NB4 (cell line): ENCODE results near the gene RAB6C.
"Not testable (repeated sequence)": the region's sequence is repeated elsewhere in the genome, so short reads cannot be mapped to it uniquely, and the experiment has no call there.

ENCODE experiments used
- CTCF ChIP-seq: IDR thresholded peaks from one replicate; pipeline ENCODE4 v1.5.1; 2012; ENCODE audit warnings: low read depth, low read length
- MAX ChIP-seq: IDR thresholded peaks from 2 replicates; pipeline ENCODE4 v1.6.1; 2011; ENCODE audit warnings: low read depth, low read length
- MYC ChIP-seq: IDR thresholded peaks from 2 replicates; pipeline ENCODE4 v1.6.1; 2011; ENCODE audit warnings: low read depth, low read length
- POLR2A ChIP-seq: IDR thresholded peaks from 2 replicates; pipeline ENCODE4 v1.6.1; 2011; ENCODE audit warnings: mild to moderate bottlenecking; ENCODE audit not compliant: insufficient read length; ENCODE audit errors: extremely low read depth

GRCh38 chr2:129981689-129982088 lies 2.2 kb downstream of the RAB6C start:
- TF ChIP-seq POLR2A, CTCF, MAX, MYC: not testable (repeated sequence)
